Astrocyte (in vitro differentiated cells and primary cell): ENCODE measurements around the gene TCF7L2. TPM values are rescaled to one million over a fixed set of nuclear protein-coding genes. Genes with fewer than 3 reads are reported as not detected.
"Not testable (repeated sequence)": the region's sequence is repeated elsewhere in the genome, so short reads cannot be mapped to it uniquely, and the experiment has no call there.

ENCODE experiments used
- DNase-seq: peaks from one replicate; pipeline ENCODE4 v3.0.0-alpha.2; 2010; ENCODE audit warnings: low read depth
- FAIRE-seq: peaks from 2 replicates; lab custom pipeline; 2011; peaks lifted over from hg19 to GRCh38; lab: Jason Lieb, UNC
- H2AFZ ChIP-seq: 2 replicates; pipeline ENCODE4 v1.6.0; 2012; ENCODE audit warnings: low read depth, low read length, inconsistent platforms
- H3K27ac ChIP-seq: 2 replicates; pipeline ENCODE4 v1.5.1; 2011; ENCODE audit warnings: low read depth, low read length, inconsistent platforms
- H3K27me3 ChIP-seq: 2 replicates; pipeline ENCODE4 v1.6.0; 2011; ENCODE audit warnings: low read length, inconsistent platforms; ENCODE audit not compliant: insufficient read depth
- H3K36me3 ChIP-seq: 2 replicates; pipeline ENCODE4 v1.5.1; 2011; ENCODE audit warnings: low read length, inconsistent platforms; ENCODE audit not compliant: insufficient read depth
- H3K4me1 ChIP-seq: 2 replicates; pipeline ENCODE4 v1.5.1; 2011; ENCODE audit warnings: low read length, inconsistent platforms; ENCODE audit not compliant: insufficient read depth
- H3K4me2 ChIP-seq: 2 replicates; pipeline ENCODE4 v1.6.0; 2012; ENCODE audit warnings: low read length, inconsistent platforms
- H3K4me3 ChIP-seq: 2 replicates; pipeline ENCODE4 v1.5.1; 2011; ENCODE audit warnings: low read depth, mild to moderate bottlenecking, low read length, inconsistent platforms; ENCODE audit not compliant: insufficient read depth
- H3K79me2 ChIP-seq: 2 replicates; pipeline ENCODE4 v1.6.0; 2012; ENCODE audit warnings: mild to moderate bottlenecking, low read length, inconsistent platforms; ENCODE audit not compliant: insufficient read depth
- H3K9ac ChIP-seq: 2 replicates; pipeline ENCODE4 v1.6.0; 2012; ENCODE audit warnings: mild to moderate bottlenecking, low read length, inconsistent platforms
- H3K9me3 ChIP-seq: 2 replicates; pipeline ENCODE4 v1.5.1; 2012; ENCODE audit warnings: low read depth, mild to moderate bottlenecking, low read length, inconsistent platforms; ENCODE audit not compliant: insufficient read depth
- H4K20me1 ChIP-seq: 2 replicates; pipeline ENCODE4 v1.6.0; 2012; ENCODE audit warnings: low read length, inconsistent platforms; ENCODE audit not compliant: insufficient read depth
- H3K27ac Mint-ChIP-seq: one replicate; pipeline ENCODE4 v1.8.0; 2021; ENCODE audit warnings: mild to moderate bottlenecking, mixed read lengths; ENCODE audit not compliant: unreplicated experiment
- H3K27me3 Mint-ChIP-seq: one replicate; pipeline ENCODE4 v1.8.0; 2021; ENCODE audit warnings: low read depth, mixed read lengths; ENCODE audit not compliant: unreplicated experiment
- H3K36me3 Mint-ChIP-seq: one replicate; pipeline ENCODE4 v1.8.0; 2021; ENCODE audit warnings: low read depth, mixed read lengths; ENCODE audit not compliant: unreplicated experiment
- H3K4me1 Mint-ChIP-seq: one replicate; pipeline ENCODE4 v1.8.0; 2021; ENCODE audit warnings: low read depth, mixed read lengths; ENCODE audit not compliant: unreplicated experiment
- H3K4me3 Mint-ChIP-seq: one replicate; pipeline ENCODE4 v1.8.0; 2021; ENCODE audit warnings: mild to moderate bottlenecking, moderate library complexity, mixed read lengths; ENCODE audit not compliant: unreplicated experiment
- H3K9me3 Mint-ChIP-seq: one replicate; pipeline ENCODE4 v1.8.0; 2021; ENCODE audit warnings: mild to moderate bottlenecking, mixed read lengths; ENCODE audit not compliant: unreplicated experiment
- CTCF ChIP-seq: IDR thresholded peaks from 2 replicates; pipeline ENCODE4 v1.5.1; 2011; ENCODE audit warnings: low read depth, mild to moderate bottlenecking, inconsistent platforms, low read length, moderate library complexity; ENCODE audit not compliant: insufficient read depth
- EZH2 ChIP-seq: IDR thresholded peaks from 2 replicates; pipeline ENCODE4 v1.6.1; 2012; ENCODE audit warnings: mild to moderate bottlenecking, low read length, inconsistent platforms; ENCODE audit not compliant: insufficient read depth
- total RNA-seq: library from RNA; stranded (reverse); gene quantifications from 2 replicates; pipeline ENCODE4 v1.2.1, GENCODE V29; 2021

The TCF7L2 gene
- total RNA-seq, 1 donor from 2014 or later, result 52.4 TPM

GRCh38 chr10:113061557-113061956 lies 111.5 kb downstream of the TCF7L2 start:
- peak overlapping the region; percentile 29 for H3K27ac Mint-ChIP-seq
- no peak for TF ChIP-seq EZH2
- TF ChIP-seq CTCF, result no peak

GRCh38 chr10:113063043-113063967 lies 113.3 kb downstream of the TCF7L2 start:
- Histone ChIP-seq H3K36me3 (no peaks in the 10 kb centered on the region), H3K4me2 (no peak overlapping the region), H3K4me1 (peaks cover 25% of the 10 kb centered on the region), H3K9me3 (no peaks in the 10 kb centered on the region), H3K4me3 (no peak overlapping the region), H3K27me3 (no peaks in the 10 kb centered on the region), H3K27ac (no peak overlapping the region), H2AFZ (no peak overlapping the region), H3K9ac (no peak overlapping the region), H4K20me1 (peaks cover 15% of the 10 kb centered on the region), H3K79me2 (peaks cover 45% of the 10 kb centered on the region)
- Mint-ChIP-seq H3K36me3 (peaks cover 5% of the 10 kb centered on the region), H3K27me3 (no peaks in the 10 kb centered on the region), H3K27ac (peak overlapping the region; percentile 7), H3K9me3 (no peaks in the 10 kb centered on the region), H3K4me3 (no peak overlapping the region), H3K4me1 (peaks cover 47% of the 10 kb centered on the region)
- TF ChIP-seq CTCF, result no peak
- no peak for TF ChIP-seq EZH2
- peak; percentile 58 for DNase-seq
- FAIRE-seq, result no peak

More at GRCh38 chr10:113061557-113061956, 111.5 kb downstream of the TCF7L2 start:
- Histone ChIP-seq H3K9ac (no peak overlapping the region), H3K27me3 (no peaks in the 10 kb centered on the region), H3K4me2 (no peak overlapping the region), H2AFZ (no peak overlapping the region), H4K20me1 (peaks cover 15% of the 10 kb centered on the region), H3K9me3 (no peaks in the 10 kb centered on the region), H3K27ac (no peak overlapping the region), H3K4me1 (peaks cover 42% of the 10 kb centered on the region), H3K36me3 (no peaks in the 10 kb centered on the region), H3K79me2 (peaks cover 58% of the 10 kb centered on the region), H3K4me3 (no peak overlapping the region)
- Mint-ChIP-seq H3K4me1 (peaks cover 44% of the 10 kb centered on the region), H3K27me3 (no peaks in the 10 kb centered on the region), H3K9me3 (no peaks in the 10 kb centered on the region), H3K36me3 (peaks cover 8% of the 10 kb centered on the region), H3K4me3 (no peak overlapping the region)
- FAIRE-seq, result no peak
- DNase-seq, result no peak

- no peaks in the 10 kb centered on the region for H3K9me3 ChIP-seq
- no peak overlapping the region for H3K4me3 ChIP-seq
- DNase-seq (no peak), FAIRE-seq (no peak)
- peaks cover 17% of the 10 kb centered on the region for H3K4me1 ChIP-seq
- H4K20me1 ChIP-seq, result peaks cover 15% of the 10 kb centered on the region
- TF ChIP-seq EZH2 (no peak), CTCF (no peak)
- no peak overlapping the region for H3K4me2 ChIP-seq
- no peak overlapping the region for H3K27ac Mint-ChIP-seq
- no peak overlapping the region for H3K27ac ChIP-seq
- peaks cover 47% of the 10 kb centered on the region for H3K4me1 Mint-ChIP-seq
- no peak overlapping the region for H3K4me3 Mint-ChIP-seq
- H3K36me3 ChIP-seq, result no peaks in the 10 kb centered on the region
- peaks cover 44% of the 10 kb centered on the region for H3K79me2 ChIP-seq
- no peaks in the 10 kb centered on the region for H3K27me3 Mint-ChIP-seq
- H3K36me3 Mint-ChIP-seq, result peaks cover 8% of the 10 kb centered on the region
- H3K9me3 Mint-ChIP-seq, result no peaks in the 10 kb centered on the region
- no peak overlapping the region for H2AFZ ChIP-seq
- H3K9ac ChIP-seq, result no peak overlapping the region
- H3K27me3 ChIP-seq, result no peaks in the 10 kb centered on the region
Measured at GRCh38 chr10:113064039-113064438, 114.0 kb downstream of the TCF7L2 start.

GRCh38 chr10:113066120-113066519 lies 116.1 kb downstream of the TCF7L2 start:
- not testable (repeated sequence) for H3K27me3 Mint-ChIP-seq, H3K9ac ChIP-seq, H3K9me3 ChIP-seq, H3K4me1 ChIP-seq, H3K27ac Mint-ChIP-seq, H3K4me2 ChIP-seq, H3K9me3 Mint-ChIP-seq, H3K36me3 ChIP-seq, H3K27ac ChIP-seq, H2AFZ ChIP-seq, H3K4me3 ChIP-seq, DNase-seq, H3K4me3 Mint-ChIP-seq, H3K27me3 ChIP-seq, FAIRE-seq
- H3K79me2 ChIP-seq, result peaks cover 36% of the 10 kb centered on the region
- Mint-ChIP-seq H3K4me1 (peaks cover 61% of the 10 kb centered on the region), H3K36me3 (peaks cover 17% of the 10 kb centered on the region)
- peaks cover 15% of the 10 kb centered on the region for H4K20me1 ChIP-seq
